Measurements from ENCODE around the gene BTG3.
A peak's percentile ranks its signal among the peaks of the same experiment; 100 is the strongest.

The BTG3 gene

GRCh38 chr21:17577701-17578100 lies 35.0 kb downstream of the BTG3 start:
- H3K4me3 ChIP-seq (ENCODE audit: low read depth, low read length) = no peak overlapping the region
- no peak for DNase-seq (ENCODE audit: low read depth)
- no peak for TF ChIP-seq CTCF (conservative IDR thresholded peaks at IDR 0.05; ENCODE audit: low read depth, low read length)

DNA sequence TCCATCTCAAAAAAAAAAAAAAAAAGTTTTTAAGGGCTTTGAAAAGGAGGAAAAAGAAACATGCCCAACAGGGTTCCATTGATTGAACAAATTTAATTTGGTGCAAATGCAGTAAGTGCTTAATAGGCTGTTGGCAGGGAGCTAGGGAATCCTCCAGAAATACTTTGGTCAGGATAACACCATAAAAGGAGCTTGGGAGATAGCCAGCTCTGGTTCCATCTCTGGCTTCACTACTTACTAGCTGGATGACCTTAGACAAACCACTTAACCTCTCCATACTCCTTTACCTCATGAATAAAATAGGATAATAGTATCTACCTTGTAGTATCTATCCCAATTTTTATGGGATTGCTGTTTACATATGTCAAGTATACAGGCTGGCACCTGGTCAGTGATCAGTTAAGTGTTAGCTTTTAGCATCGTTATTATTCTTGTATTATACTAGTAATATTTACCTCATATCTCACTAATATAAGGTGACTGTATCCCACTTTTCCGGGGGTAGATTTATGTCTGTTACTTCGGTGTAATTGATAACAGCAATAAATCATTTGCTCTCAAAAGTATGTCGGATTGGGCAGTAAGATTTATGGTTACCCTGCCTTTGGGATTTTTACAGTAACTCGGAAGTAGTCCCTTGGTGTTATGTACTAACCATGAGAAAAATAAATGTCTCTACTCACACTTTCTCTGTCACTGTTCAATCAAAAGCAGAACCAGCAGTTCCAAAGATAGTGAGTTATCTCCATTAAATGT lies 36.4 kb downstream of the BTG3 start:
- no peak overlapping the region for H3K4me3 ChIP-seq (ENCODE audit: low read depth, low read length)
- no peak for DNase-seq (ENCODE audit: low read depth)

GRCh38 chr21:17575076-17575475 lies 37.6 kb downstream of the BTG3 start:
- no peak for TF ChIP-seq CTCF (conservative IDR thresholded peaks at IDR 0.05; ENCODE audit: low read depth, low read length)
- no peak for DNase-seq (ENCODE audit: low read depth)
- no peak overlapping the region for H3K4me3 ChIP-seq (ENCODE audit: low read depth, low read length)

More for the DNA sequence above, 36.4 kb downstream of the BTG3 start:
- no peak for TF ChIP-seq CTCF (conservative IDR thresholded peaks at IDR 0.05; ENCODE audit: low read depth, low read length)

GRCh38 chr21:17572431-17572830 lies 40.3 kb downstream of the BTG3 start:
- no peak for TF ChIP-seq CTCF (conservative IDR thresholded peaks at IDR 0.05; ENCODE audit: low read depth, low read length)
- no peak overlapping the region for H3K4me3 ChIP-seq (ENCODE audit: low read depth, low read length)
- DNase-seq (ENCODE audit: low read depth) = no peak

GRCh38 chr21:17570786-17571185 lies 41.9 kb downstream of the BTG3 start:
- no peak overlapping the region for H3K4me3 ChIP-seq (ENCODE audit: low read depth, low read length)
- no peak for DNase-seq (ENCODE audit: low read depth)
- TF ChIP-seq CTCF (conservative IDR thresholded peaks at IDR 0.05; ENCODE audit: low read depth, low read length) = no peak

DNA sequence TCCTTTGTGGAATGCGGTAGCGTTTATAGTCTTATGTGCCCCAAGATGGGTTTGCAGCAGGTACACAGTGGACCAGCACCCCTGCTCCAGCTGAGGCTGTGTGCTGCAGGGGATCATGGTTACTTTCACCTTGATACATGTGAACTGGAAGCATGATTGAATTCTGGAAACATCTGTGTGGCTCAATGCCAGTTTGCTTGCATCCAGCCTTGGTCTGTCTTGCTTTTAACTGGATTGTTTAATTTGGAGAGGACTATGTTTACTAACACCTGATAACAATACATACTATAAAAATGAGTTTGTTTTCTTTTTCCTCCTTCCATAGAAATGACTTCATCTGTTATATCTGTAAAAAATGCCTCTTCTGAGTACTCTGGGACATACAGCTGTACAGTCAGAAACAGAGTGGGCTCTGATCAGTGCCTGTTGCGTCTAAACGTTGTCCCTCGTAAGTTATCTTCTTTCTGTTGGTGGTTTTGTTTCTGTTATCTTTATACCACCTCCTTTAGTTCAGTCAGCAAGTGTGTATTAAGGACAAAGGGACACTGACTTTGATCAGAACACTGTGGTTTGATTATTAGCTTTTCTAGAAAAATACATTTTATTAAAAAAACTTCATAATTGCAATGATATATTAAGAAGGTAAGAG lies 52.2 kb downstream of the BTG3 start:
- no peak for TF ChIP-seq CTCF (conservative IDR thresholded peaks at IDR 0.05; ENCODE audit: low read depth, low read length)
- peak; percentile 26 for DNase-seq (ENCODE audit: low read depth)
- no peak overlapping the region for H3K4me3 ChIP-seq (ENCODE audit: low read depth, low read length)

Data from choroid plexus epithelial cell (primary cell).